GM18511 (cell line): Measurements from ENCODE around the gene HCFC1R1.

Source experiments
- ATAC-seq: cut with Tn5 transposase; IDR thresholded peaks from one replicate; pipeline ENCODE4 v1.9.1; 2021; ENCODE audit warnings: mild to moderate bottlenecking, moderate library complexity; ENCODE audit not compliant: unreplicated experiment

HCFC1R1 gene

DNA sequence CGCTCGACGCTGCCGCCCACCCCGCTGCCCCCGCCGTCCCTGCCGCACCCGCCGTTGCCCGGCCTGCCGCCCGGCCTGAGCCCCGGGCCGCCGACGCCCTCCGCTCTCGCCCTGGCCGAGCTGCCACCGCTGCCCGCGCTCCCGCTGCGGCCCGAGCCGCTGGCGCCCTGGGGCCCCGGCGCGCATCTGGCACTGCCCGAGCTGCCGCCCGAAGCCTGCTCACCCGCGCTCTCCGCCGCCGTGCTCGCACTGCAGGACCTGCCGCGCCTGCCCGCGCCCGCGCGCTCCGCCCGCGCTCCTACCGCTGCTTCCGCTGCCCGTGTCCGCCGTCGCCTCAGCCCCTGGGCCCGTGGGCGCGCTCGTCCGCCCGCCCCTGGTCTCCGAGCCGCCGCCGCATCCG, 19.4 kb downstream of the HCFC1R1 start:
- ATAC-seq, result peak; percentile 19

- peak; percentile 95 for ATAC-seq
Observed at GRCh38 chr16:3003582-3004270, 20.0 kb downstream of the HCFC1R1 start.

DNA sequence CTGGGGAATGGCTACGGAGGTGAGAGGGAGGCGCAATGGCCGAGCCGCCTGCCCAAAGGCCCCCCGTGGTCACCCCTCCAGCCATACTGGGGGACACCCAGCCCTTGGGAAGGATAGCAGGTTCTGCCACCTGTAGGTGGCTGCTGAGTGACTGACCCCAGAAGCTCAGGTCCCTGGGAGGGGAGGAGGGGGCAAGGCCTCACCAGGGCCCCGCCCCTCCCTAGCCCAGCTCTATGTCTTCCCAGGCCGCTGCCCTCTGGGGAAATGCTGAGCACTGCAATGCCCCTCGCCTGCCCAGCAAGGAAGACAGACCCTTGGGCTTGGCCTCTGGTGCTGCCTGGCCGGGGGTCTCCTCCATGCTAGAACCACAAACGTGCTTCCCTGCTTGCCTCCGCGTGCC, 22.4 kb downstream of the HCFC1R1 start:
- no peak for ATAC-seq

GRCh38 chr16:3000540-3000939, 23.2 kb downstream of the HCFC1R1 start:
- ATAC-seq, result no peak

- ATAC-seq, result no peak
Observed at GRCh38 chr16:2999929-3000328, 23.8 kb downstream of the HCFC1R1 start.

DNA sequence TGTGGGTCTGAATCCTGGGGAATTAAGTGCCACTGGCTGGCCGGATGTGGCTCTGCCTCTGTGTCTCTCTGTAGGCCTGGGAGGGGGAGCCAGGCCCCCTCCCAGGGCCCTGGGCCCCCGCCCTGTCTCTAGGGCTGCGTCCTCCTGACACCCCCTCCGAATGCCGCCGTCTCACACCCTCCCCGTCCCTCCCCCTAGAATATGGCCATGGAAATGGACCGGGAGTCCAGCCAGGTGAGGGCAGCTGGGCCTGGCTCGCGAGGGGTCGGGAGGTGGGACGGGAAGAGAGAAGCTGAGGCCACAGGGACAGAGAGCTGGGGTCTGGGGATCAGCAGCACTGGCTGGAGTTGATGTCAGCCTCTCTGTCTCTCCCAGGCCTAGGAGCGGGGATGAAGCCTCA, 27.4 kb downstream of the HCFC1R1 start:
- no peak for ATAC-seq

GRCh38 chr16:2992383-2993081, 31.2 kb downstream of the HCFC1R1 start:
- no peak for ATAC-seq

- ATAC-seq, result no peak
Observed at GRCh38 chr16:2991566-2992261, 32.0 kb downstream of the HCFC1R1 start.

DNA sequence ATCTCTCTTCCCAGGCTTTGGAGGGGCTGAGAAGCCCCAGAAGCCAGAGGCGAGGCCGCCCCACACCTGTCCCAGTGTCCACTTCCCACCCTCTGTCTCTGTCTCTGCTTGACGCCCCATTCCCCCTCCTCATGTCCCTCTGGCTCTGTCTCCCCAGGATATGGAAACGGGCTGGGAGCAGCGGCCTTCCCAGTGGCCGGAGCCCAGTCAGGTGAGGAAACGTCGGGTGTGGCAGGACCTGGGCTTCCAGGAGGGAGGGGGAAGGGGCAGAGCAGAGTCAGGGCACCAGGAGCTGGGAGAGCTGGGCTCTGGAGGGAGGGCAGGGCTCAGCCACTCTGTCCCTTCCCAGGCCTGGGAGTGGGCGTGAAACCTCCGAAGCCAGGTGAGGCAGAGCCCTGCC, 32.9 kb downstream of the HCFC1R1 start:
- no peak for ATAC-seq

DNA sequence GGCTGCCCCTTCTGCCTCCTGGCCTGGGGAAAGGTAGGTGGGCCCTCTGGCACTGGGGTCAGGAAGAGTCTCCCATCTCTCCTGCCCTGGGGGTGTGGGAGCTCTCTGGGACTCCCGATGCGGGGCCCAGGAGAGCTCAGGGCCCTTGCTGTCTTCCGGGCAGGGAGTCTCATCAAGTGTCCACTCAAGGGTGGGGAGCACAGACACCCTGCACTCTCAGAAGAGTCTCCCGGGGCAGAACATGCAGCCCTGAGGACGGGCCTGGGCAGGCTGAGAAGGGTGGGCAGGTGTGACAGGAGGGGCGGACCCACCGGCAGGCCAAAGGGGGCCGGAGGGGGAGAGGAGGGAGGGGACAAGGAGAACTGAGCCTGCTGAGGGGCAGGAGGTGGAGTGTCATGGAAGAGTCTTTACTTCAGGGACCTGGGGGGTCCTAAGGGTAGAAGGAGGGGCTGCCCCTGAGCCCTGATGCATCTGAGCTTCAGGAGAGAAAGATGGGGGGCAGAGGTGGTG, 35.1 kb downstream of the HCFC1R1 start:
- no peak for ATAC-seq

GRCh38 chr16:2987833-2988232, 35.9 kb downstream of the HCFC1R1 start:
- ATAC-seq, result no peak

DNA sequence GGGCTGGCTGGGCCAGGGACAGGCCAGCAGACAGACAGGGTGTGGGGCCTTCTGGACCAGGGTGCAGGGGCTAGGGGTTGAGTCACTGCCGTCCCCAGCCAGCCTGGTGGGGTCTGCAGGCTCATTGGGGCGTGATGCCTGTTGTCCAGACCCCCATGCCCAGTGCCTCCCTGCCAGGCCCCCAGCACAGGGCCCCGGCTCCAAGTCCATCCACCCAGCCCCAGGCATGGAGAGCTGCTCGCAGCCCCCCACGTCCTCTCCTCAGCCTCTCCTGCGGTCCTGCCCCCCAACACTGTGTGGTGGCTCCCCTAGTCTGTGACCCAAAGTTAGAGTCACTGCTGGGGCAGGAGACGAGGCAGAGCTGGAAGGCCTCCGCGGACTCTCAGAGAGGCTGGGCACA, 36.5 kb downstream of the HCFC1R1 start:
- ATAC-seq, result no peak

GRCh38 chr16:2986623-2987188, 37.0 kb downstream of the HCFC1R1 start:
- no peak for ATAC-seq

DNA sequence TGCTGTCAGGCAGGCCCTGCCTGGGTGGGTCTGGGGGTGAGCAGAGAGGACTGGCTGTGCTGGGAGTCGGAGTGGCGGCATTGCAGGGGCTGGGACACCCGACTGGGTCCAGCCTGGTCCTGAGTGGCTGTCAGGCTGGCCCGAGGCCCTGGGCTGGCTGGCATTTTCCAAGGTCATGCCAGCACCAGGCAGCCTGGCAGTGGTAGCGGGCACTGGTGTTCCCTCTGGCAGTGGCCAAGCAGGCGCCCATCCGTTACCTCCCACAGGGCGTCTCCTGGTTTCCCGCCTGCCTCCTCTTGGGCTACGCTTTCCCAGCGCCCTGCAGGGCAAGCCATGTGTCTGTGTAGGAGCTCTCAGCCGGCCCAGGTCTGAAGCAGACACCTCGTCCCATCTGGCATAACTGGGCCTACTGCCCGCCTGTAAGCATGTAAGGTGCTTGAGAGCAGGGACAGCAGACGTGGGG, 37.8 kb downstream of the HCFC1R1 start:
- no peak for ATAC-seq

GRCh38 chr16:2985462-2985861, 38.3 kb downstream of the HCFC1R1 start:
- no peak for ATAC-seq

DNA sequence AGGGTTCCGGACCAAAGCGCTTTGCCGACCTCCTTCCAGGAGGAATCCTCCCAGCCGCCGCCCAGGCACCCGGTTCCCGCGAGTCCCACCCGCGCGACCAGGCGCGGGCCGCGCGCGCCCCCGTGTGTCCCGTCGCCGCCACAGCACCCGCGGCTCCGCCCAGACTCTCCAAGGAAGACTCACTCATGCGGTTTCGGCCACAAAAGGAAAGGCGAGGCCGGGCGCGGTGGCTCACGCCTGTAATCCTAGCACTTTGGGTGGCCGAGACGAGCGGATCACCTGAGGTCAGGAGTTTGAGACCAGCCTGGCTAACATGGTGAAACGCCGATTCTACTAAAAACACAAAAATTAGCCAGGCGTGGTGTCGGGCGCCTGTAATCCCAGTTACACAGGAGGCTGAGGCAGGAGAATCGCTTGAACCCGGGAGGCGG, 40.0 kb downstream of the HCFC1R1 start:
- no peak for ATAC-seq

GRCh38 chr16:2982402-2982801, 41.3 kb downstream of the HCFC1R1 start:
- ATAC-seq, result no peak

DNA sequence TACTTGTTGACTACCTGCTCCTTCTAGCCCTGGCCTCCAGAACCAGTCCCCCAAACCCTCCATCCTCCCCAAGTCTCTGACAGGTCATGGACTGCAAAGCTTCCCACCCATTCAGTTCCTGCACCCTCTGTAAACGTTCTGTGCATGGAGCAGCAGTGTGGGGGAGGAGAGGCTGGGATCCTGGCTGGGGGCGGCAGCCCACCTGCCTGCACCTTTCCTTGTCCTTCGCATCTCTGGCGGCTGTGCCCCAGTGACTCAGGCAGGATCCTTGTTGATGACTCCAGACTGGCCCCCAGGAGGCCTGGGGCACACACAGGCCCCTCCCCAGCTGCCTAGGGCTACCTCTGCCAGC, 41.9 kb downstream of the HCFC1R1 start:
- ATAC-seq, result no peak

DNA sequence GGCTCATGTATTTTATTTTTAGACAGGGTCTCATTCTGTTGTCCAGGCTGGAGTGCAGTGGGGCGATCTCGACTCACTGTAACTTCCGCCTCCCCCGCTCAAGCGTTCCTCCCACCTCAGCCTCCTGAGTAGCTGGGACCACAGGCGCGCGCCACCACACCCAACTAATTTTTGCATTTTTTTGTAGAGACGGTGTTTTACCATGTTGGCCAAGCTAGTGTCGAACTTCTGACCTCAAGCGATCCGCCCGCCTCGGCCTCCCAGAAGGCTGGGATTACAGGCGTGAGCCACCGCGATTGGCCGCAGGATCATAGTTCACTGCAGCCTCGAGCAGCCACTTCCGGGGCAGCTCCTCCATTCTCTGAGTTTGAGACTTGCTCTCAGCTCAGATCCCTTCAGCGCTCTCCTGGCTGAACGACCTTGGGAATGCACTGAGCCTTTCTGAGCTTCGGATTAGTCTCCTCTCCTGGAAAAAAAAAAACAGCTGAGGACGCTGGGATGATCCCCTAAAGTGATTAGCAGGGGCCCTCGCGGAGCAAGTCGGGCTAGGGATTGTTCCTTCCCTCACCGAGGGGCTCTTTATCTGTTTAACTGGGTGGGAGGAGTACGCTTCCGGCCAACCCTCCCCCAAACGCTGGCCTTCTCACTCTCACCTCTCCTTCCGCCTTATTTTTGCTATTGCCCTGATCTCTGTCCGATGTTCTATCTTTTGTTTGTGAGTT, 42.4 kb downstream of the HCFC1R1 start:
- ATAC-seq, result no peak

GRCh38 chr16:2980227-2981176, 43.2 kb downstream of the HCFC1R1 start, which contains the start of gene PKMYT1:
Gene PKMYT1 (minus strand): TSS chr16:2980446. CDS start chr16:2979657, 789 bp downstream.
- ATAC-seq, result no peak
